ENCODE measurements around the gene TMEM130.

DNA sequence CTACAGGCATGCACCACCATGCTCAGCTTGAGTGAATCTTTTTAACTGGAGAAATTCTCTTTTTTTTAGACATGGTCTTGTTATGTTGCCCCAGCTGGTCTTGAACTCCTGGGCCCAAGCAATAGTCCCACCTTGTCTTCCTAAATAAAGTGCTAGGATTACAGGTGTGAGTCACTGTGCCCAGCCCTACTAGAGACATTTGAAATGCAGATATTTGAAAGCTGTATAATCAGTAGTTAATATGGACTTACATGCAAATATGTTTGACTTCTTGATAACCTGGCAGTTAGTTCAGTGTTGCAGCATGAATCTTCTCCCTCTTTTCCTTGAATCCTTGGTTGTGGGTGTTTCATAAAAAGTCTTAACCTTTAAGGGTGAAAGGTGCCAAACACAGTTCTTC, 17.2 kb upstream of the TMEM130 start:
- TF ChIP-seq EP300 (conservative IDR thresholded peaks at IDR 0.05; ENCODE audit: poor library complexity, severe bottlenecking), result no peak
- TF ChIP-seq, protein P1, sequence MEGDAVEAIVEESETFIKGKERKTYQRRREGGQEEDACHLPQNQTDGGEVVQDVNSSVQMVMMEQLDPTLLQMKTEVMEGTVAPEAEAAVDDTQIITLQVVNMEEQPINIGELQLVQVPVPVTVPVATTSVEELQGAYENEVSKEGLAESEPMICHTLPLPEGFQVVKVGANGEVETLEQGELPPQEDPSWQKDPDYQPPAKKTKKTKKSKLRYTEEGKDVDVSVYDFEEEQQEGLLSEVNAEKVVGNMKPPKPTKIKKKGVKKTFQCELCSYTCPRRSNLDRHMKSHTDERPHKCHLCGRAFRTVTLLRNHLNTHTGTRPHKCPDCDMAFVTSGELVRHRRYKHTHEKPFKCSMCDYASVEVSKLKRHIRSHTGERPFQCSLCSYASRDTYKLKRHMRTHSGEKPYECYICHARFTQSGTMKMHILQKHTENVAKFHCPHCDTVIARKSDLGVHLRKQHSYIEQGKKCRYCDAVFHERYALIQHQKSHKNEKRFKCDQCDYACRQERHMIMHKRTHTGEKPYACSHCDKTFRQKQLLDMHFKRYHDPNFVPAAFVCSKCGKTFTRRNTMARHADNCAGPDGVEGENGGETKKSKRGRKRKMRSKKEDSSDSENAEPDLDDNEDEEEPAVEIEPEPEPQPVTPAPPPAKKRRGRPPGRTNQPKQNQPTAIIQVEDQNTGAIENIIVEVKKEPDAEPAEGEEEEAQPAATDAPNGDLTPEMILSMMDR (IDR thresholded peaks at IDR 0.05; ENCODE audit: poor library complexity, severe bottlenecking), result no peak

All from neural cell (in vitro differentiated cells).